GM18868 (cell line): ENCODE measurements around the gene SHB.
A peak's percentile ranks its signal among the peaks of the same experiment; 100 is the strongest.

ENCODE experiments used
- ATAC-seq: cut with Tn5 transposase; IDR thresholded peaks from one replicate; pipeline ENCODE4 v1.9.1; 2021; ENCODE audit warnings: mild to moderate bottlenecking, moderate library complexity; ENCODE audit not compliant: unreplicated experiment

Gene SHB

DNA sequence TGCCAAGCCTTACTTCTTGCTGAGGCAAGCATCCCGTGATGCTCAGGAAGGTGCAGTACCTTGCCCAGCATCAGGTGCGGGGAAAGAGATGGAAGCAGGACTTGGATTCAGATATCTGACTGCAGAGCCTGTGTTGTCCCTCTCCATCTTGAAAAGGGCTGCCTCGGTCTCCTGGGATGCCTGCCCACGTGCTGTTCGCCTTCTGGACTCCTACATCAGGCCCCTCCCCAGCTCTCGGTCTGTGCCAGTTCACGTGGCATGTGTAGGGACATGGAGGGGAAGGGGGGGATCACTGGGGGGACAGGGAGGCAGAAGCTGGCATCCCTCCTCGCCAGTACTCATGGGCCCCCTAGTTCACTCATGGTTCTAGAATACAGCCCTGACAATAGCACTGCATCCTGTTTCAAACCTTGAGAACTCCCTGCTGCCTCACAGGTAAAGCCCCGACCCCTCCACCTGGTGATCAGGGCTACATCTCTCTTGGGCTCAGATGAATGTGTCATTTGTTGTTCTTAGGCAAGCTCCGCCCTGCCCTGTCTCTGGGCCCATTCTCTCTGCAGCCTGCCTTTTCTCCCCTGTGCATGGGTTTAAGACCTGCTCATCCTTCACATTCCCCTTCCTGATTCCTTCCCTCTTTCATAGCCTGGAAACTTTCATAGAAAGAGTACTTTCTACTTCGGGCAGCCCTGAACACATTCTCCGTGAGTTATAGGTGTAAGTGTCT, 126.2 kb downstream of the SHB start:
- ATAC-seq: no peak

GRCh38 chr9:37941253-37941652, 127.8 kb downstream of the SHB start:
- ATAC-seq: no peak

DNA sequence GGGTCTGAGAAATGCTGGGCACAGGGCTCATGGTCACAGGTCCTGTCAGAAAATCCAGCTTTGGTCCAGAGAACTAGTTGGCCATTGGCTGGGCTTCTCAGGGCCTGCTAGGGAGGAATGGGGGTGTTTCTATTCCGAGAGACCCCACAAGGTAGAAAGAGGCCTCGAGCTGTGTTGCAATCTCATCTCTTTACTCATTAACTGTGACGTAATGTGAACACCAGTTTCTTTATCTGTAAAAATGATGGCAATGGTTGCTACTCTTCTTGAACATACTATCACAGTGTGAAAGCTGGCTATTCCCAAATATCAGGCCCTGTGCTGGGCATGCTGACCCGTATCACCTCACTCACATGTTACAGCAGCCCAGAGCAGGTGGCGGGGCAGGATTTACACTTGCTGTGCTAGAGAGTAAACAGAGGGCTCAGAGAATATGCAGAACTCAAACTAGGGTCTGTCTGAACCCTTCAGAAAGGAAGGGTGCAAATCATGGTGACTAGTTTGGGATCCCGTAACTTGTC, 129.4 kb downstream of the SHB start:
- no peak for ATAC-seq

DNA sequence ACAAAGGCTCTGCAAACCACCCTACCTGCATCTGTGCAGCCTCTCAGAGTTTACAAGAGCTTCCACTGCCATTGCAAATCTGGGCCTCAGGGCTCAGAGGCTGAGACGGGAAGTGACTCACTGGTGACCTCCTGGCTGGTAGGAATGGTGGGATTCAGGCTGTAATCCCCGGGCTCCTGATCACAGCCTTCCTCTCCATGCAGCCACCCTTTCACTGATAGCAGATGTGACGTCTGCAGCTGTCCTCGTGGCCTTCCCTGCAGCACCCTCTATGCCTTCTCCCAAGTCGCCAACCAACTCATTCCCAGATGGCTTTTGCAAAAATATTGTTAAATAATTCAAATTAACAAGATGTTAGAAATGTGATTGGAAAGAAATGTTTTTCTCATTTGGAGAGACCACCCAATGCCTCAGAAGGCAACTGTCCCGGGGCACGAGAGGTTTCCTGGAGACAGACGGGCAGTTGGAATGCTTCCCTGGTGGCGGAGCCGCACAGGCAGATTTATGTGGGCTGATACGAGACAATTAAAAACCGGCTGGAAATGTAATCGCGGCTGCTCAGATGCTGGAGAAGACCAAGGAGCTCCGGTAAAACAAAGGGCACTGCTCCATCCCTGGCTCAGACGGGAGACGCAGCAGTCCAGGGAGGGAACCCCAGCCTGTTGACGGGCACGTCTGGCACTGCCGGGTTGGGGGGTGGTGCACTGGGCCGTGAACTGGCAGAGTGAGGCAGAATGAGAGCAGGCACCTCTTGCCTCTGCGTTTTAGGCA, 130.7 kb downstream of the SHB start:
- no peak for ATAC-seq

DNA sequence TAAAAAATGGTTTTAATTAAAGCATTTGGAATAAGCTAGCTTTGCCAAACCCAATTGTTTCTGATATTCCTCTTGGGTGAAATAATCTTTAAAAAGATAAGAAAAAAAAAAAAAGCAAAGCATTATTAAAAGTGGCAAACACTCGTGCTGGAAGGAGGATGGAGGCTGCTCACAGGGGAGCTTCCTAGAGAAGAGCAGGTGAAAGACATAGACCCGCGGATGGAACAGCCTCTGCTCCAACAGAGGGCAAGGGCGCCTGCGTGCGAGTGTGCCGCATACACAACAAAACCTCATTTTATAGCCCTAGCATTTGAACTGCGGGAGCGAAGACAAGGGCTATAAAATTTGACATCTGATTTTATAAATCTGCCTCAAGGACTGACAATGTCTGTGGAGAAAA, 131.7 kb downstream of the SHB start:
- ATAC-seq: no peak

DNA sequence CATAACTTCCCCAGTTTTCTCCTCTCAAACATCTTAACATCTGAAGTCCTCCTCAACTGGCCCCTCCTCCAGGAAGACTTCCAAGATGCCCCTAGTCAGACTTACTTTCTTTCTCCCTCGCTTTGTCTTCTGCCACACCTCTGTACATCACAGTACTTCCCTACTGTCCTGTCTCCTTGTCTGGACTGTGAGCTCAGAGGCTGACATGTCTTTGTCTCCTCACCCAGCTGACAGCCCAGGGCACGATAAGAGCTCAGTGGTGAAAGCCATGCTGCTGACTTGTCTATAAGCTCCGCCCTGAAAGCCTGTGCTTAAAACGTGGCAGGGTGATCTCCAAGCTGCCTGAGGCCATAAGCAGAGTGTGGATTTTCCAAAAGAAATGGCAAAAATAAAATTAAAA, 132.1 kb downstream of the SHB start:
- ATAC-seq: no peak

DNA sequence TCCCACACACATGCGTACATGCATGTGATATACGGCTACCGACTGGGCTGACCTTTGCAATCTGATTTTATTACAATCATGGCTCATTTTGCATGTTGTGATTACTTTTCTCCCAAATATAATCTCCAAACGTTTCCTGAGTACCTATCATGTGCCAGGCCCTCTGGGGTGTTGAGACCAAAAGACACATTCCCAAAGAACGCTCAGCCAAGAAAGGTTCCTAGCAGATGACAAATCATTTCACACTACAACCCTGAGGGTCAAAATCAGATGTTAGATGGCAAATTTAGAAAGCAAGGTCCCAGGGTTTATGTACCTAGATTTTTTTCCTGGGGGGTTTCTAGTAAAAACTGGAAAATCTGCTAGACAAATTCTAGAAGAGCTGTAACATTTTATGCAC, 132.7 kb downstream of the SHB start:
- ATAC-seq: no peak

DNA sequence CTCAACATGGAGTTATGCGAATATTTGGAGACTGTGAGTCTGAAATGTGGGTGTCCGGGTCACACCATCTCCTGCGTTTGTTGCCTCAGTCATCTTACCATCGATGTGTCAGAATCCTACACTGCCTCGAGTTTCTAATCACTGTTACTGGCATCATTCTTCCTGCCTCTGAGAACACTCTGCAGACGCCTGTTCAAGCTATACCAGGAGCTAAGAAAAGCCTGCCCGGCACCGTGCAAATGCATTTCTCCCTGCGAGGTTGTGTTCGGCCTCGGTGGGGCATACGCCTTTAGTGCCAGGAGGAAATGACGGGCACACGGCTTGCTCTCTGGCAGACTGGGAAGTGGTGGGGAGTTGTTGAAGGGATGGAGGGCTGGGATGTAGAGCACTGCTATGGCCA, 133.9 kb downstream of the SHB start:
- ATAC-seq: no peak

GRCh38 chr9:37931592-37931991, 137.4 kb downstream of the SHB start:
- no peak for ATAC-seq

DNA sequence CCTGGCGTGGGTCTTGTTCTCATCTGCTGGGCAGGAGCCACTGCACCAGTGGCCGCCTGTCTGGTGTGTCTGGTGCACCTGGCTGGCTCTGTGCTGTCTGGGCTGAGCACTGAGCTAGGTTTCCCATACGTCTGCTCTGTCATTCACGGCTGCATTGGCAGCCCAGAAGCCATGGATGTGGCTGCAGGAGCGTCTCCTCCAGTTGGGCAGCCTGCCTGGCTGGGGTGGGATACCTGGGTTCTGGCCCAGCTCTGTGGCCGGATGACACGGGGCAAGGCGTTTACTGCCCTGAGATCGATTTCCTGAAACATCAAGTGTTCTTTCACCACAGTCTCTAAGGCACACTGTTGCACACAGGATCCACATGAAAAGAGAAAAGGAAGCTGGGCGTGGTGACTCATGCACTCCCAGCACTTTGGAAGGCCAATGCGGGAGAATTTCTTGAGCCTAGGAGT, 139.6 kb downstream of the SHB start:
- ATAC-seq: no peak

- ATAC-seq: no peak
Measured at GRCh38 chr9:37928552-37929430, 140.2 kb downstream of the SHB start.

DNA sequence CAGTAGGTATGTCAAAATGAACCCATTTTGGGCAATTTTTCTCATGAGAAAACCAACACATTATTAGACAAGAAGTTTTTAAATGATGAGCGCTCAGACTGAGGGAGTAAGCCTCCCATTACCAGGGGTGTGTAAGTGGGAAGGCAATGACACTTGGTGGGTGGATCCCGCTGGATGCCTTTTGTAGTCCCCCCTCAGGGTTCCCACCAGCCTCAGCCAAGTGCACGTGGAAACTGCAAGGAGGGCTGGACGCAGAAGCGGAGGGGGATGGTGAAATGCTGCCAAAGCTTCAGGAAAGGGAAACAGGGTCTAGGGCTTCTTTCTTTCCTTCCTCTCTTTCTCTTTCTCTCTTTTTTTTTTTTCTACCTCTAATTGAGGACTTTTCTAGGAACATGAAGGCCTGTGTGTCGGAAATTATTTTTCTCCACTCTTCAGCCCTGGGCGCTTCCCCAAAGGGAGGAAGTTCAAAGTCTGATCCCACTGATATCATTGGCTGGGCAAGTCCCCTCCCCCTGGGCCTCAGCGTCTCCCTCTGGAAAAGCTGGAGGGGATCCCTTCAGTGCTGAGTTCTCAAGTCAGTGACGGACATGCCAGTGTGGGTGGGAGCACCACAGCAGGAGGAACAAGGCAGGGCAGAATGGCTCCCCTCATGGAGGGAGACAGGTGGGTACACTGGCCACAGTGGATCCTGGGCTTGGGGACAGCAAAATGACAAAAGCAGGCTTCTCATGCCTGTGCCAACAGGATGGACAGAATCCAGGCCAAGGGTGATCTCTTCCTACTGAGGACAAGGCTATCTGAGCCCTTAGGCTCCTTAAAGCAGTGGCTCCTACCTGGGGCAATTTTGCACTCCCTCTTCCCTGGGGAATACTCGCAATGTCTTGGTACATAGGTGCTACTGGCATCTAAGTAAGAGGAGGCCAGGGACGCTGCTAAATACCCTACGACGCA, 141.2 kb downstream of the SHB start:
- ATAC-seq: no peak

DNA sequence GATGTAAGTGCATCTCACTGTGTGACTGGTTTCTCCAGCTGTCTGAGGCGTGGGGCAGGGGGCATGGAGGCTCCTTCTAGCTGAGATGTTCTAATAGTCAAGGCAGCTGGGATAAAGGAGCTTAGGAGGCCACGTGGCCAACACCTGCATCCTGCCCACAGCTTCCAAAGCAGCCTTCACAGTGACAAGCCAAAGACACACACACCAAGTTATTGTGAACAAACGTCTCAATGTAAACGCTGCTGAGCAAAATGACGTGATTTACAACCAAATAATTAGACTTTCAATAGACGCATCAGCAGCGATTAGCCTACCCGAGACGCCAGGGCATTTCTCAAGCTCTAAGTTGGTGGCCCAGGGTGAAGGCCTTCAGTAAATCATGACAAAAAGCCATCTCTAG, 141.9 kb downstream of the SHB start:
- no peak for ATAC-seq

DNA sequence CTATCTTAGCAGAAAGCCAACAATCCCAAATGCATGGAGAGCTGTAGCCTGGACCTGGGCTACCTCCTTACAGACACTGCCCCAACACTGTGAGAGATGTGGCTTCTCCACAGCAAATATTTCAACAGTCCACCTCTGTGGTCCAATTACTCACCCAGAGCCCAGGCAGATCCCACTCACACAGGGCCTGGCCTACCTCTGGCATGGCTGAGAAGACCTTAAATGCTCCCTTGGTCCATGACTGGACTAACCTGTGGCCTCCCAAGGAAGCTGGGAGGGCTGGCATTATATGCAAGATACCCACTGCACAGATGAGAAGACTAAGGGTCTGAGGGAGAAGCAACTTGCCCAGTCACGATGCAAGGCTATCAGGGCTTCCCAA, 142.3 kb downstream of the SHB start:
- ATAC-seq: no peak

GRCh38 chr9:37925786-37926736, 143.0 kb downstream of the SHB start:
- ATAC-seq: peak; percentile 62

- no peak for ATAC-seq
Measured at GRCh38 chr9:37925006-37925405, 144.0 kb downstream of the SHB start.

DNA sequence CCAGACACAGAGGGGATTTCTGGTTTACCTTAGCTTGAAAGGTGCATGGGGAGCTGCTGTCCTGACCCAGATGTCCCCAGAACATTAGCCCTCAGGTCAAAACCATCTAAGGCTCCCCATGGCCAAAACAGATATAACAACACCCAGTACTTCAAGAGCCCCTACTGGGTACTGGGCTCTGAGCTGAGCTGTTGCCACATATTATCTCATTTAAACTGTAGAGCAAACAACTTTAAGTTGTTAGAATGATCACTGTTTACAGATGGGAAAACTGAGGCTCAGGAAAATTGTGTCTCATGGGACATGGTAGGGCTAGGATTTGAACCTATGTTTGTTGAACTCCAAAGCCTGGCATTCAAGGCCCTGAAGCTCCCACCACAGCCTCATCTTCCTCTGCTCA, 144.5 kb downstream of the SHB start:
- no peak for ATAC-seq

GRCh38 chr9:37923796-37924427, 145.1 kb downstream of the SHB start:
- no peak for ATAC-seq
